Astrocyte (in vitro differentiated cells and primary cell): ENCODE measurements around the gene ZNF584. TPM values are rescaled to one million over a fixed set of nuclear protein-coding genes. Genes with fewer than 3 reads are reported as not detected.
"Not testable (repeated sequence)": the region's sequence is repeated elsewhere in the genome, so short reads cannot be mapped to it uniquely, and the experiment has no call there.

ENCODE experiments used
- DNase-seq: peaks from one replicate; pipeline ENCODE4 v3.0.0-alpha.2; 2010; ENCODE audit warnings: low read depth
- FAIRE-seq: peaks from 2 replicates; lab custom pipeline; 2011; peaks lifted over from hg19 to GRCh38; lab: Jason Lieb, UNC
- H2AFZ ChIP-seq: 2 replicates; pipeline ENCODE4 v1.6.0; 2012; ENCODE audit warnings: low read depth, low read length, inconsistent platforms
- H3K27ac ChIP-seq: 2 replicates; pipeline ENCODE4 v1.5.1; 2011; ENCODE audit warnings: low read depth, low read length, inconsistent platforms
- H3K27me3 ChIP-seq: 2 replicates; pipeline ENCODE4 v1.6.0; 2011; ENCODE audit warnings: low read length, inconsistent platforms; ENCODE audit not compliant: insufficient read depth
- H3K36me3 ChIP-seq: 2 replicates; pipeline ENCODE4 v1.5.1; 2011; ENCODE audit warnings: low read length, inconsistent platforms; ENCODE audit not compliant: insufficient read depth
- H3K4me1 ChIP-seq: 2 replicates; pipeline ENCODE4 v1.5.1; 2011; ENCODE audit warnings: low read length, inconsistent platforms; ENCODE audit not compliant: insufficient read depth
- H3K4me2 ChIP-seq: 2 replicates; pipeline ENCODE4 v1.6.0; 2012; ENCODE audit warnings: low read length, inconsistent platforms
- H3K4me3 ChIP-seq: 2 replicates; pipeline ENCODE4 v1.5.1; 2011; ENCODE audit warnings: low read depth, mild to moderate bottlenecking, low read length, inconsistent platforms; ENCODE audit not compliant: insufficient read depth
- H3K79me2 ChIP-seq: 2 replicates; pipeline ENCODE4 v1.6.0; 2012; ENCODE audit warnings: mild to moderate bottlenecking, low read length, inconsistent platforms; ENCODE audit not compliant: insufficient read depth
- H3K9ac ChIP-seq: 2 replicates; pipeline ENCODE4 v1.6.0; 2012; ENCODE audit warnings: mild to moderate bottlenecking, low read length, inconsistent platforms
- H3K9me3 ChIP-seq: 2 replicates; pipeline ENCODE4 v1.5.1; 2012; ENCODE audit warnings: low read depth, mild to moderate bottlenecking, low read length, inconsistent platforms; ENCODE audit not compliant: insufficient read depth
- H4K20me1 ChIP-seq: 2 replicates; pipeline ENCODE4 v1.6.0; 2012; ENCODE audit warnings: low read length, inconsistent platforms; ENCODE audit not compliant: insufficient read depth
- H3K27ac Mint-ChIP-seq: one replicate; pipeline ENCODE4 v1.8.0; 2021; ENCODE audit warnings: mild to moderate bottlenecking, mixed read lengths; ENCODE audit not compliant: unreplicated experiment
- H3K27me3 Mint-ChIP-seq: one replicate; pipeline ENCODE4 v1.8.0; 2021; ENCODE audit warnings: low read depth, mixed read lengths; ENCODE audit not compliant: unreplicated experiment
- H3K36me3 Mint-ChIP-seq: one replicate; pipeline ENCODE4 v1.8.0; 2021; ENCODE audit warnings: low read depth, mixed read lengths; ENCODE audit not compliant: unreplicated experiment
- H3K4me1 Mint-ChIP-seq: one replicate; pipeline ENCODE4 v1.8.0; 2021; ENCODE audit warnings: low read depth, mixed read lengths; ENCODE audit not compliant: unreplicated experiment
- H3K4me3 Mint-ChIP-seq: one replicate; pipeline ENCODE4 v1.8.0; 2021; ENCODE audit warnings: mild to moderate bottlenecking, moderate library complexity, mixed read lengths; ENCODE audit not compliant: unreplicated experiment
- H3K9me3 Mint-ChIP-seq: one replicate; pipeline ENCODE4 v1.8.0; 2021; ENCODE audit warnings: mild to moderate bottlenecking, mixed read lengths; ENCODE audit not compliant: unreplicated experiment
- CTCF ChIP-seq: IDR thresholded peaks from 2 replicates; pipeline ENCODE4 v1.5.1; 2011; ENCODE audit warnings: low read depth, mild to moderate bottlenecking, inconsistent platforms, low read length, moderate library complexity; ENCODE audit not compliant: insufficient read depth
- EZH2 ChIP-seq: IDR thresholded peaks from 2 replicates; pipeline ENCODE4 v1.6.1; 2012; ENCODE audit warnings: mild to moderate bottlenecking, low read length, inconsistent platforms; ENCODE audit not compliant: insufficient read depth
- total RNA-seq: library from RNA; stranded (reverse); gene quantifications from 2 replicates; pipeline ENCODE4 v1.2.1, GENCODE V29; 2021

The ZNF584 gene
- total RNA-seq, 1 donor from 2014 or later, result 12.7 TPM

DNA sequence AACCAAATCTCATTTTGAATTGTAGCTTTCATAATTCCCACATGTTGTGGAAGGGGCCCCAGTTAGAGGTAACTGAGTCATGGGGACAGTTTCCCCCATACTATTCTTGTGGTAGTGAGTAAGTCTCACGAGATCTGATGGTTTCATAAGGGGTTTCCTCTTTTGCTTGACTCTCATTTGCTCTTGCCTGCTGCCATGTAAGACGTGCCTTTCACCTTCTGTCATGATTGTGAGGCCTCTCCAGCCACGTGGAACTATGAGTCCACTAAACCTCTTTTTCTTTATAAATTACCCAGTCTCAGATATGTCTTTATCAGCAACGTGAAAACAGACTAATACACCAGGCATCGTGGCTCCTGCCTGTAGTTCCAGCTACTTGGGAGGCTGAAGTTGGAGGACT is 41.5 kb downstream of the ZNF584 start:
- H3K4me1 Mint-ChIP-seq, H4K20me1 ChIP-seq, H3K4me1 ChIP-seq, H3K36me3 ChIP-seq, H2AFZ ChIP-seq, H3K9ac ChIP-seq, H3K4me3 ChIP-seq, H3K9me3 ChIP-seq, H3K27ac ChIP-seq, H3K79me2 ChIP-seq, DNase-seq, H3K4me2 ChIP-seq, H3K27ac Mint-ChIP-seq, FAIRE-seq, H3K36me3 Mint-ChIP-seq, H3K27me3 ChIP-seq, H3K4me3 Mint-ChIP-seq: not testable (repeated sequence)
- Mint-ChIP-seq H3K9me3 (peaks cover 15% of the 10 kb centered on the region), H3K27me3 (peaks cover 23% of the 10 kb centered on the region)

GRCh38 chr19:58450856-58451357 is 42.5 kb downstream of the ZNF584 start:
- Histone ChIP-seq H3K9ac (peak overlapping the region; percentile 78), H3K27ac (no peak overlapping the region)

GRCh38 chr19:58451358-58452101 is 43.1 kb downstream of the ZNF584 start, which contains the start of gene ZNF324B:
Gene ZNF324B, plus strand, starts transcription at chr19:58451622. Its CDS starts 2,080 bp downstream, at chr19:58453702.
- Histone ChIP-seq H3K36me3 (peaks cover 1% of the 10 kb centered on the region), H3K79me2 (no peaks in the 10 kb centered on the region), H3K4me3 (peak within 1 kb of the TSS; percentile 74), H3K4me2 (peak within 1 kb of the TSS; percentile 93), H3K9me3 (peaks cover 5% of the 10 kb centered on the region), H4K20me1 (no peaks in the 10 kb centered on the region), H2AFZ (peak within 1 kb of the TSS; percentile 92), H3K9ac (peak within 1 kb of the TSS; percentile 78), H3K4me1 (peaks cover 6% of the 10 kb centered on the region), H3K27me3 (no peaks in the 10 kb centered on the region), H3K27ac (no peak within 1 kb of the TSS)
- DNase-seq, result peak; percentile 88
- TF ChIP-seq CTCF, result no peak
- TF ChIP-seq EZH2, result no peak
- peaks cover 12% of the 10 kb centered on the region for H3K9me3 Mint-ChIP-seq
- H3K27me3 Mint-ChIP-seq, result peaks cover 14% of the 10 kb centered on the region
- peak within 1 kb of the TSS; percentile 84 for H3K4me3 Mint-ChIP-seq
- peak within 1 kb of the TSS; percentile 29 for H3K27ac Mint-ChIP-seq
- H3K36me3 Mint-ChIP-seq, result peaks cover 5% of the 10 kb centered on the region
- FAIRE-seq, result no peak
- peaks cover 2% of the 10 kb centered on the region for H3K4me1 Mint-ChIP-seq

More at GRCh38 chr19:58450856-58451357, 42.5 kb downstream of the ZNF584 start:
- no peak overlapping the region for H3K27ac Mint-ChIP-seq
- H3K27me3 Mint-ChIP-seq, result peaks cover 18% of the 10 kb centered on the region
- no peaks in the 10 kb centered on the region for H3K36me3 ChIP-seq
- TF ChIP-seq EZH2 (no peak), CTCF (no peak)
- H3K79me2 ChIP-seq, result no peaks in the 10 kb centered on the region
- peak overlapping the region; percentile 93 for H3K4me2 ChIP-seq
- DNase-seq (no peak), FAIRE-seq (no peak)
- H3K4me1 ChIP-seq, result peaks cover 6% of the 10 kb centered on the region
- no peaks in the 10 kb centered on the region for H4K20me1 ChIP-seq
- peak overlapping the region; percentile 92 for H2AFZ ChIP-seq
- peaks cover 2% of the 10 kb centered on the region for H3K36me3 Mint-ChIP-seq
- H3K4me1 Mint-ChIP-seq, result peaks cover 2% of the 10 kb centered on the region
- peaks cover 5% of the 10 kb centered on the region for H3K9me3 ChIP-seq
- no peaks in the 10 kb centered on the region for H3K27me3 ChIP-seq
- peak overlapping the region; percentile 74 for H3K4me3 ChIP-seq
- peaks cover 15% of the 10 kb centered on the region for H3K9me3 Mint-ChIP-seq
- H3K4me3 Mint-ChIP-seq, result peak overlapping the region; percentile 79
